Embryonic facial prominence (tissue), 1 donor: ENCODE measurements around the gene CD4.
A peak's percentile ranks its signal among the peaks of the same experiment; 100 is the strongest.

Experiments used
- DNase-seq: peaks from one replicate; pipeline ENCODE4 v3.0.0-alpha.2; 2016; ENCODE audit errors: extremely low spot score

The CD4 gene

DNA sequence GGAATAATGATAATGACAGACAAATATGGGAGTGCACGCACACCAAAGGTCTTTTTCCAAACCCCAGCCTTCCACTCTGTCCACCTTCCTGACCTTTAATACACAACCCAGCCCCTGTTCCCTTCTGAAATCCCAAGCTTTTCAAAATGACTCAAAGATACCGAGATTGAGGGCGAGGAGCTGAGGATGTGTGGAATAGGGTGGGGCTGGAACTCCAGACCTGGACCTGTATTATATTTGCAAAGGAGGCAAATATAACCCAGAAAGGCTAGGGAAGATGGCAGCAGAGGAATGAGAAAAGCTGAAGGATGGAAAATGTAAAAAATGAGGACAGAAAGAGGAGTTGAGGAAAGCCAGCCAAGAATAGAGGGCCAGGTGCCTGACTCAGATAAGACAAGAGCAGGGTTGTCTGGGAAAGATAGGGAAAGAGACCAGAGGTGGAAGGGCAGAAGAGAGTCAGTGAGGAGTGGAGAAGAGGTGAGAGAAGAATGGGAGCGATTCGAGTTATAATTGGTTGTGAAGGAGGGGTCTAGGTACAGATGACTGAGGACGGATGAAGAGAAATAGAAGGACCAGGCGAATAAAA is 24.2 kb upstream of the CD4 start:
- no peak for DNase-seq

DNA sequence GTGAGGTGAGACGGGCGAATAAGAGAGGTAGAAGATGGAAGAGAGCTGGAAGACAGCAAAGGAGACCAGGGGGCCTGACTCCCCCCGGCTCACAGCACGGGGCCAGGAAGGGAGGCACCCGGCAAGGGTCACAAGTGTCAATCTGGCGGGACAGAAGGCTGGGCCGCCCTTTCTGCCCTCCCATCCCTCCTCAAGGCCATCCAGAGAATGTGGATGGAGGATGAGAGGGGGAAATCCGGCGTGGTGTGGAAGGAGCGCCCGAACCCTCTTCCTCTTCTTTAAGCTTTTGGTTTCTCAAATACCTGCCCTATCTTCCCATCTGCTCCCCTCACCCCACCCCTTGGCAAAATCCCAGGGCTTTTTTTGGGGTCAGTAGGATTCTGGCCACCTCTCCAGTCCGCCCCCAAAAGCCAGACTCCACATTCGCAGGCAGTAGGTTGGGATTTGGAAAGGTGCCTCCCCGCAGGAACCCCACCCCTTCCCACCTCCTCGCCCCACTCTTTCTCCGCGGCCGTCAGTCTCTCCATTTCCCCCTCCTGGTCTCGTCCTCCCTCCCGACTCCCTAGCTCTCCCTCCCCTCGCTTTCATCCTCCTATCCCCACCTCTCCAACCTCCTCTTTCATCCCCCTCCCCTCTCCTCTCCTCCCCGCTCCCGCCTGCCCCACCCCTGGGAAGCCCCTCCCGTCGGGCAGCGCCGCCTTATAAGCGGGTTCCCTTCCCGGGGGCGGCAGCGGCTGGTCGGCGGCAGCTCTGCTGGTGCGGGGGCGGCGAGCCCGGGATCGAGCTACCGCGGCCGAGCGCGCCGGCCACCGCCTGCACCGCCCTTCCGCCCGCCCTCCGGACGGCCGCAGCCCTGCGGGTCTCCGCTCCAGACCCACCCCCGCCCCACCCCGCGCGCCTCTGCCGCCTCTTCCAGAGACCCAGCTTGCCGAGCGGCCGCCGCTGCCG is 23.4 kb upstream of the CD4 start, which contains the start of gene PTMS:
PTMS (plus strand) TSS at position 730 of the 948 bp plus-strand sequence. CDS start 343 bp downstream, outside the sequence.
- DNase-seq, result peak; percentile 94

DNA sequence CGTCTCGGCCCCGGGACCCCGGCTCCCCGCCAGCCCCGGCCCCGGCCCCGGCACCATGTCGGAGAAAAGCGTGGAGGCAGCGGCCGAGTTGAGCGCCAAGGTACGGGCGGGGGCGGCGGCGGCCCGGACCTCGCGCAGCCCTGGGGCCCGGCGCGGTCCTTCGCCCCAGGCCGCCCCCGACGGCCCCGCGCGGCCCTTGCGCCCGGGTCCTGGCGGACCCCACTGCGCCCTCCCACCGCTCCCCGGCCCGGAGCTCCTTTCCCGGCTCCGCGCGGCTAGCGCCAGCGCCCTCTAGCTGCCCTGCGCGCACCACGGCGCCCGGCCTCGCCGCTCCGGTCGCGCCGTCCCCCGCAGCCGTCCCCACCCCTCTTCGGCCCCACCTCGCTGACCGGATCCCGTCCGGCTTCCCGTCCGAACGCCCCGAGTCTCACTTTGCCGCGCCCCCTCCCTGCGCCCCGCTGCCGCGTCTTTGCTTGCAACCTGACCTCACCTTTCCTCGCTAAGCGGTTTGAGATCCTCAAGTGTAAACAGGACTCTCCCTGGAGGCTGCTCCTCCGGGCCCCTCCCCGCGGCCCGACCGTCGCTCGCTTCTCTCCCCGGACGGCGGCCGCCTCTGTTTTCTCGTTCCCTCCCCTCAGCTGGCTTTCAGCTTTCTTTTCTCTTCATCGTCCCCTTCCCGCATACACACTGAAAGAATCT is 22.5 kb upstream of the CD4 start:
- DNase-seq, result no peak

DNA sequence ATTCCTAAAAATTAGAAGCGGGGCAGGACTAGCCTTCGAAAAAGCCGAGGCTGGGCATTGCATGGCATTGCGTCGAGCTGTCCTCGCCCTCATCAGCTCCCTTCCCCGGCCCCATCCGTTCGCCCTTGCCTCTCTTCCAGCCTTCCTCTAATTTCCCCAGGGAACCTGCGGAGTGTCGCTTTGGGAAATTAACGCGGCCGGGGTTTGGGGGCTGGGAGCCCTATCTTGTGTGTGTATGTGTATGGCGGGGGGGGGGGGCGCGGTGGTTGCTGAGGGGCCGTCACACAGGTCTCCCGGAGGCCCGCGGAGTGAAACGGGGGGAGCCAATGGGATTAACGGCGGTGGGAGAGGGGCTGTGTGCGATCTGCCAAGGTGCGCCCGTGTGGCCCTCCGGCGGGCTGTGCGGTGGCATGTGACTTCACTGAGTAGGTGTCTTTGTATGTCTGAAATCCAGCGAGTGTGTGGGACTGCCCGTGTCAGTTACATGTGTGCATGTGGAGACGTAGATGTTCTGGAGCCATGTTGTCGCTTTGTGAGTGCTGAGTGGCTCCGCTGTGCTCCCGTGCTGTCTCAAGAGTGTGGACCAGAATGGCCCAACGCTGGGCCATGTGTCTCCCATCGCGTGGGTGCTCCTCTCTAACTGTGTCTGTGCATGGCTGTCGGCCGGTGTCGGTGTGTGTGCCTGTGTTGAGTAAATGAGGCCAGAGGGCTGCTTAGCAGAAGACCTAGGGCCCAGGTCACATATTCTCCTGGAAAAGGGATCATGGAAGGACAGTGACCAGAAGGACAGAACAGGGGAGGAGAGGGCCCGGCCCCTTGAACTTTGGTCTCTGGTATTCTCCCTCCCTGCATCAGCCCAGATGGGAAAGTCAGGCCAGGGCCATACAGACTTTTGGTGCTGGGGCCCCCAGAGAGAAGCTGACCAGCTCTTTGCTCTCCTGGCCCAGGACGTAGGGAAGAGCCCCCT is 21.7 kb upstream of the CD4 start:
- no peak for DNase-seq

DNA sequence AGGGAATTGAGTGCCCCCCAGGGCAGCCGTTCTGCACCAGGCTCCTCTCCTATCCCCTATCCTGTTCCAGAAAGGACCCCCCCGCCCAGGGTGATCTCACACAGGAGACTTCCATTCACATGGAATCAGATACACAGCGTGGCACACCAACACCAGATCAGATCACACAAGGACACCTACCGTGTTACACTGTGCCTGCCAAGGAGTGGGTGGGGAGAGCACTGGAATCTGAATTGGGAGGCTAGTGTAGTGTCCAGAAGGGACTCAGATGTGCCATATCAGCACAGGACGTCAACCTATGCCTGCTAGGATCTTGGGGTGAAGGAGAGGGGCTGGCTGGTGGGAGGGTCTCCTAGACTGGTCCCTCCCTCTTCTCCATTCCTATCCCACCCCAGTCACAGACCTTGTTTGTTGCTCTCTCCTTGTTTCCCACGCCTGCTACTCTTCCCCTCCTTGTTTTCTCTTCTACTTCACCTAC is 20.9 kb upstream of the CD4 start:
- DNase-seq, result no peak

DNA sequence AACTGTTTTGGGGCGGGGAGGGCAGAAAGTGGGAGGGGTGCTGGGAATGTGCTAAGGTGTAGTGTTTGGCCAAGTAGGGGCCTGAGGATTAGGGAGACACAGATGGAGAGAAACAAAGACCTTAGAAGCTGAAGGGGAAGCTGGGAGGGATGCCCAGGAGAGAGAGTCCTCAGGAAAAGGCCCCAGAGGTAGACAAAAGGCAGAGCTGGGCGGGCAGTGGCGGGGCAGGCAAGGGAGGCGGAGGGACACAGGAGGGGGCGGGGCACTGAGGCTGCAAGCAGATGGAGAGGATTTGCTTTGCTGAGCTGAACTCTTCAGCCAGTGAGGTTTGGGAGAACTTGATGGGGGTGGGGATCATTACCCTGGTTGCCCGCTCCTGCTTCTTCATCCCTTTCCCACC is 20.3 kb upstream of the CD4 start:
- DNase-seq, result no peak

DNA sequence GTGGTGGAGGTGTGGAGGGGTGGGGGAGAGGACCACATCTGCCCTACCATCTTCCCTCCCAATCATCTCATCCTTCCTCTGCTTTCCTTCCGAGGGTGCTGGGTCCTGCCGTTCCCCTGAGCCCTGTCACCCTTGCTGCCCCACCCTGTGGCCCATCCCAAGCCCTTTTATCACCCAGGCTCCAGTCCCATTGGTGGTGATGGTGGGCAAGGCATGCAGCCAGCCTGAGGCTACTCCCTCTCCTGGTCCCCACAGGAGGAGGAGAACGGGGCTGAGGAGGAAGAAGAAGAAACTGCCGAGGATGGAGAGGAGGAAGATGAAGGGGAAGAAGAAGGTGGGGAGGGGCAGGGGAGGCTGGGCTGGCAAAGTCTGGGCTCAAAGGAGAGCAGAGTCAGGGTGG is 19.7 kb upstream of the CD4 start:
- no peak for DNase-seq

DNA sequence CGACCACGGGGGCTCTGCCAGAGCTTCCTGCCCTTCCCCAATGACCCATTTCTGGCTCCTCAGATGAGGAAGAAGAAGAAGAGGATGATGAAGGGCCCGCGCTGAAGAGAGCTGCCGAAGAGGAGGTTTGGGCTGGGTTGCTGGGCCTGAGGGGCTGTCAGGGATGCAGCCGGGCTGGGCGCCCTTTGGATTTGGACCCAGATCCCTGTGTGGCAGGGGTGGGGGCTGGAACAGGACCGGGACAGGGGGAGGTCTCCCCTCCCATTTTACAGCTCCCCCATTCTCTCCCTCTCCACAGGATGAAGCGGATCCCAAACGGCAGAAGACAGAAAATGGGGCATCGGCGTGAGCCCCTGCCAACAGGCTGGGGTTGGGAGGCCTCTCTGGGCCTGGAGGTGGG is 19.2 kb upstream of the CD4 start:
- DNase-seq, result no peak

DNA sequence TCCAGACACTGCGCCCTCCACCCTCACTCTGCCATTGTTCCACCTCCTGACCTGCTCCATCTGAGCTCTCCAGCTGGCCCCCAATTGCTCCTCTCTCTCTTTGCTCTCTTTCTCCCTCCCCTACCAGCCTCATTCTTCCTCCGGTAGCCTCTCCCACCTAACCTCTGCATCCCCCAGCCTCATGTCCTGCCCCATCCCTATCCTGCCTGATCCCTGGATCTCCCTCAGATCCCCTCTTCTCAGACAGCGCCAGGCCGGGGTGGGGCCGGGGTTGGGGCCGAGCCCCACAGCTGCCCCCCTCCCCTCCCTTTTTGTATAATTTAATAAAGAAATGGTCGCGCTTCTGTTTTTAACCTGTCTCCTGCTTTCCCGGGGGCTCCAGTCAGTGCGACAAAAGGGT is 18.7 kb upstream of the CD4 start:
- no peak for DNase-seq

DNA sequence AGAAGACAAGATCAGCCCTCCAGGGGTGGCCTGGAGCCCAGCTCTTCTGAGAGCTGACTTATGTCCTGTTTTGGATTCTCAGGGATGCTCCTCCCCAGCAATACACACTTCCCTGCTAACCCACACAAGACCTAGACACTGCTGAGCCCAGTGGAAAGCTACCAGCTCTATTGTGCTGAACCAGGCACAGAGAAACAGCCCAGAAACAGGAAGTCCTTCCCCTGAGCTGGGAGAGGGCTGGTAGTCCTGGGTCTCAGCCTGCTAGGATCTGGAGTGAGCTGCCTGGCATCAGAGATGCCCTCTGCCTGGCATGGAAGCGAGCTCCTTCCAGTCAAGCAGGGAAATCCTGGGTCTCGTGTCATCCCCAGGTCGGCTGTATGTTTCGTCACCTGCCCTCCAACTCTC is 18.2 kb upstream of the CD4 start:
- DNase-seq, result no peak

DNA sequence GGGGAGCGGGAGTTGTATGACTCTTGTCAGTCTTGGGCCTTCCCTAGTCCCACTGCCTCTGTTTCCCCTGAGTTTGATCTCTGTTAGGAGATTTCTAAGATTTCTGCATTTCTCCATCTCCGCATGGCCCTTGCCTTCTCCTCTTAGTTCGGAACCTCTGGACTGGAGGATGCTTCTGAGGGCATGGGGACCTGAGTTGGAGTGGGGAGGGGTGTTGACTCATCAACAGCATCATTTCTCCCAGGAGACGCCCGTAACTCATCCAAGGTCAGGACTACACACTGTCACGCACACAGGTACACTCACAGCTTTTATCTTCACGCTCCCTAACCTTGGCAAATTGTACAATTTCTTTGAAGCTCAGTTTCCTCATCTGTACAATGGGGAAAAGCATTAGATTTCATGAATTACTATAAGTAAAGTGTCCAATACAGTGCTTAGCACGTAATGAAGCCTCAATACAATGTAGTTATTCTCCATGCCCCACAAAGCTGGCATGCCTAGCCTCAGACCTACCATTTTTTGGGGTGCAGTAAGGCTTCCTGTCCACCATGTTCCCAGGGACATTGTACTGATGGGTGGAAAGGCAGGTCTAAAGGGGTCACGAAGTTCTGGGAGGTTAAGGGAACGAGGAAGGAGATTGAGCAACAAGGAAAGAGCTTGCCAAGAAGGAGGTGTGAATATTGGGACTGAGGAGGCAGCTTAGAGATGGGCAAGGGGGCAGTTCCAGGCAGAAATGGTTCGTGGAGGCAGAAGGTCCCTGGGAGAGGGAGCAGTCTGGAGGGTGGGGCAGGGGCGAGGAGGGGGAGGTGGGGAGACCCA is 17.6 kb upstream of the CD4 start:
- no peak for DNase-seq

DNA sequence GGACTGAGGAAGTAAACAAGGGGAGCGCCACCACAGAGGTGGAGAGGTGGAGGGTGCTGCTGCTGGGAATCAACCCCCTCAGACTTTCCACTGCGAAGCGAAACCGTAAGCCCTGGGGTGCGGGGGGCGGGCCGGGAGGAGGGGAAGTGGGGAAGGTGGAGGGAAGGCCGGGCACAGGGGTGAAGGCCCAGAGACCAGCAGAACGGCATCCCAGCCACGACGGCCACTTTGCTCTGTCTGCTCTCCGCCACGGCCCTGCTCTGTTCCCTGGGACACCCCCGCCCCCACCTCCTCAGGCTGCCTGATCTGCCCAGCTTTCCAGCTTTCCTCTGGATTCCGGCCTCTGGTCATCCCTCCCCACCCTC is 17.0 kb upstream of the CD4 start, which contains the start of gene LAG3:
LAG3 (plus strand) TSS at position 190 of the 365 bp plus-strand sequence. CDS start 333 bp downstream, outside the sequence.
- no peak for DNase-seq

DNA sequence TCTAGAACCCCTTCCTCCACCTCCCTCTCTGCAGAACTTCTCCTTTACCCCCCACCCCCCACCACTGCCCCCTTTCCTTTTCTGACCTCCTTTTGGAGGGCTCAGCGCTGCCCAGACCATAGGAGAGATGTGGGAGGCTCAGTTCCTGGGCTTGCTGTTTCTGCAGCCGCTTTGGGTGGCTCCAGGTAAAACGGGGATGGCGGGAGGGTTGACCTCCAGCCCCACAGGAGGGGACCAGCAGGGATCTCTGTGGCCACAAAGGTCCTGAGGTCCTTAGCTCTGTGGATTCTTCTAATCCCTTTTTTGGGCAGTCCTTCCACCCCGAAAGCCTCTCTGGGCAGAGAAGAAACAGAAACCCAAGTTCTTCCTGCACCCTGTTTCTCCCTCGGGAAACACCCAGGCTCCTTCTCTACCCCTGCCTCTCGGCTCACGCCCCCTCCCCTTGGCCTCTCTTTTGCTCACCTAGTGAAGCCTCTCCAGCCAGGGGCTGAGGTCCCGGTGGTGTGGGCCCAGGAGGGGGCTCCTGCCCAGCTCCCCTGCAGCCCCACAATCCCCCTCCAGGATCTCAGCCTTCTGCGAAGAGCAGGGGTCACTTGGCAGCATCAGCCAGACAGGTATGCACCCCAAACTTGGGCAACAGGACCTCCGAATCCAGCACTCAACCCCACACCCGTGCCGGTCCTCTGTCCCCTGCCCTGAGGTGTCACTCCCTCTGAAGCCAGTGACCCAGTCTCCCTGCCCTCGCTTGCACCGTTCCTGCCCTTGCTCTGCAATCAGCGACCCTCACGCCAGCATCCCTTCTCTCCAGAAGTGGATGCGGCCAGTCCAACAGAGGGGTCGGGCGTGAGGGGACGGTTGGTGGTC is 16.4 kb upstream of the CD4 start:
- DNase-seq, result no peak

DNA sequence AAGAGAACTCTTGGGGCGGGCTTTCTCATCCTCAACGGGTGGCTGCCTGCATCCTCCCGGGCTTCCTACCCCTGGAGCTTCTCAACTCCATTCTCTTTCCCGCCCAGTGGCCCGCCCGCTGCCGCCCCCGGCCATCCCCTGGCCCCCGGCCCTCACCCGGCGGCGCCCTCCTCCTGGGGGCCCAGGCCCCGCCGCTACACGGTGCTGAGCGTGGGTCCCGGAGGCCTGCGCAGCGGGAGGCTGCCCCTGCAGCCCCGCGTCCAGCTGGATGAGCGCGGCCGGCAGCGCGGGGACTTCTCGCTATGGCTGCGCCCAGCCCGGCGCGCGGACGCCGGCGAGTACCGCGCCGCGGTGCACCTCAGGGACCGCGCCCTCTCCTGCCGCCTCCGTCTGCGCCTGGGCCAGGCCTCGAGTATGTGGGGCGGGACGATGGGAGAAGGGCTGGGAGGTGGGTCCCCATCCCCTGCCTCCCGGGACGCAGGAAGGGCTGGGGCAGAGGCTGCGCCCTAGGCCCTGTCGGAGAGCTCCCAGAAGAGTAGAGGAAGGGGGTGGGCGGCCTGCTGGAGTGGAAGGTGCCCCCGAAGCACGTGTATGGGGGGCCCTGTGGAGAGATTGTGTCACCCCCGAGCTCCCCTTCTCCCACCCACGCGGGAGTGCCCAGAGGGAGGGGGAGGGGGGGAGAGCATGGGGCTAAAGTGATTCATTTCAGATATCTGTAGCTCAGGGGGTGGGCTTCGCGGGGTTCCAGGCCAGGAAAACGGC is 15.6 kb upstream of the CD4 start:
- DNase-seq, result no peak

DNA sequence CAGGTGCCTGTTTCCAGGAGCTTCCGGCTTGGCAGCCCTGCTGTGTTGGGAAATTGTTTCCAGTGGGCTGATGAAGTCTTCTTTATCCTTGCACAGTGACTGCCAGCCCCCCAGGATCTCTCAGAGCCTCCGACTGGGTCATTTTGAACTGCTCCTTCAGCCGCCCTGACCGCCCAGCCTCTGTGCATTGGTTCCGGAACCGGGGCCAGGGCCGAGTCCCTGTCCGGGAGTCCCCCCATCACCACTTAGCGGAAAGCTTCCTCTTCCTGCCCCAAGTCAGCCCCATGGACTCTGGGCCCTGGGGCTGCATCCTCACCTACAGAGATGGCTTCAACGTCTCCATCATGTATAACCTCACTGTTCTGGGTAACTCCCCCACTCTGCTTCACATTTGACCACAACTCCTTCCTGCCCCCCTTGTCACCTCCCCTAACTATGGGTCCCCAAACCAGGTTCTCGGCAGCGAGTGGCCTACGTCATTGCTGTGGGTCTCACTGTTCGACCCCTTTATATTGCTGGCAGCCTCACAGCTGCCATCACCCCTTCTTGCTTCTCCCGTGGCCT is 14.7 kb upstream of the CD4 start:
- no peak for DNase-seq

DNA sequence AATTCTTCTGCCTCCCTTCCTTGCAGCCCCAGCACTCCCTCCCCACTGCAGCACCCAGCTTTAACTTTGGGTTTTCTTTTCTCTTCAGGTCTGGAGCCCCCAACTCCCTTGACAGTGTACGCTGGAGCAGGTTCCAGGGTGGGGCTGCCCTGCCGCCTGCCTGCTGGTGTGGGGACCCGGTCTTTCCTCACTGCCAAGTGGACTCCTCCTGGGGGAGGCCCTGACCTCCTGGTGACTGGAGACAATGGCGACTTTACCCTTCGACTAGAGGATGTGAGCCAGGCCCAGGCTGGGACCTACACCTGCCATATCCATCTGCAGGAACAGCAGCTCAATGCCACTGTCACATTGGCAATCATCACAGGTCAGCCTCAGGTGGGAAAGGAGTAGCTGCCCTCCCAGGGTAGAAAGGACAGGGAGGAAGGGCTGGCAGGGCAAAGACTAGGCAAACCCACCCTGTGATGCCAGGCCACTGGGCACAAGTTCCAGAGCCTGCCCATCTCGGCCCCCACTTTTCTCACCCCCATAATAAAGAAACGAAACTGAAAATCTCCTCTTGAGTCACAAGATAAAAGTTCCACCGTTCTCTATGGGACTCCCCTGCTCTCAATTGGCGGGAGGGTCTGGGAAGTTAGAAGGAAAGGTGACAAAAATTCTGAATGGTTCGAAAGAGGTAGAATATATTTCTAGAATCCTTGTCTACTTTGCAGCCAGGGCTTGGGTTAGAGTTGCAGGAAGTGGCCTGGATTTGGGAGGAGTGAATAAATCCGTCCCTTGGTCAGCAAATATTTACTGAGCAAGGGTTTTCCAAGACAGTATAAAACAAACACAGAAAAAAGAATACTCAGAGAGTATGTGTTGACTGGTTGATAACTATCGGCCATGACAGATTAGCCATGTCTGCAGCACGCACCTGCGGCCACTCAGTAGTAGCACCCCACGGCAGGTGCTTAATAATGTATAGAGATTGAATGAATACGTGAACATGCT is 13.8 kb upstream of the CD4 start:
- DNase-seq, result no peak

DNA sequence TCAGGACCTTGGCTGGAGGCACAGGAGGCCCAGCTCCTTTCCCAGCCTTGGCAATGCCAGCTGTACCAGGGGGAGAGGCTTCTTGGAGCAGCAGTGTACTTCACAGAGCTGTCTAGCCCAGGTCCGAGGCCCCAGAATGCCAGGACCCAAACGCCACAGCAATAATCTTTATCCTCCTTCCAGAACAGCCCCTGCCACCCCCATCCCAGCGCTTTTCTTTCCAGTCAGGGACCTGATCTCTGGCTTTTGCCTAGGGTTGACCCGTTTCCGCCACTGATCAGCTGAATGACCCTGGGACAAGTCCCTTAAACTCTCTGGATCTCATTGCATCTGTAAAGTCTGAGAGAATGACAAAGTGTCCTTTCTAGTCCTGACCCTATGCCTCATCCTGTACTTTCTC is 11.9 kb upstream of the CD4 start:
- no peak for DNase-seq
